ENCODE data around the gene CFAP20DC. TPM values are rescaled to one million over a fixed set of nuclear protein-coding genes. Genes with fewer than 3 reads are reported as not detected.

Gene CFAP20DC
- total and polyA plus RNA-seq, 2 experiments from 2014 or later: 2.2 to 2.3 TPM

- H3K9me3 ChIP-seq (ENCODE audit: low read depth): no peaks in the 10 kb centered on the region
- peak overlapping the region; percentile 64 for H3K27ac ChIP-seq
- peak; percentile 38 for DNase-seq (ENCODE audit: low spot score)
- no peaks in the 10 kb centered on the region for H3K9me2 ChIP-seq (replicated peaks; ENCODE audit: insufficient read depth)
- 59% methylated on average over 2 of the region's 2 CpGs for WGBS (ENCODE audit: low lambda C conversion rate, missing lambda C conversion rate)
- H3K36me3 ChIP-seq (replicated peaks; ENCODE audit: insufficient read depth, low read depth): no peaks in the 10 kb centered on the region
- no peak overlapping the region for H3K4me3 ChIP-seq
- no peak for TF ChIP-seq CTCF (IDR thresholded peaks at IDR 0.05; ENCODE audit: poor library complexity)
- TF ChIP-seq EZH2phosphoT487 (IDR thresholded peaks at IDR 0.05; ENCODE audit: low read depth, severe bottlenecking, unreplicated experiment): no peak
- no peak for TF ChIP-seq EZH2 (IDR thresholded peaks at IDR 0.05; ENCODE audit: borderline replicate concordance)
- no peaks in the 10 kb centered on the region for H3K79me2 ChIP-seq
- H3K4me2 ChIP-seq: no peak overlapping the region
- no peak overlapping the region for H2AFZ ChIP-seq
- H4K20me1 ChIP-seq (ENCODE audit: insufficient read depth, poor library complexity, severe bottlenecking): no peaks in the 10 kb centered on the region
- H3K4me1 ChIP-seq (ENCODE audit: insufficient read depth): peaks cover 6% of the 10 kb centered on the region
- no peaks in the 10 kb centered on the region for H3K27me3 ChIP-seq
Measured at GRCh38 chr3:58946875-58947274, 103.0 kb downstream of the CFAP20DC start.

- Histone ChIP-seq H3K9me2 (replicated peaks; ENCODE audit: insufficient read depth) (no peaks in the 10 kb centered on the region), H4K20me1 (ENCODE audit: insufficient read depth, poor library complexity, severe bottlenecking) (no peaks in the 10 kb centered on the region), H3K36me3 (replicated peaks; ENCODE audit: insufficient read depth, low read depth) (no peaks in the 10 kb centered on the region), H3K79me2 (no peaks in the 10 kb centered on the region), H3K4me2 (no peak overlapping the region), H3K4me3 (no peak overlapping the region), H2AFZ (no peak overlapping the region), H3K4me1 (ENCODE audit: insufficient read depth) (no peaks in the 10 kb centered on the region), H3K9me3 (ENCODE audit: low read depth) (no peaks in the 10 kb centered on the region), H3K27me3 (no peaks in the 10 kb centered on the region), H3K27ac (no peak overlapping the region)
- WGBS (ENCODE audit: low lambda C conversion rate, missing lambda C conversion rate): 90% methylated on average over 2 of the region's 2 CpGs
- TF ChIP-seq EZH2phosphoT487 (IDR thresholded peaks at IDR 0.05; ENCODE audit: low read depth, severe bottlenecking, unreplicated experiment) (no peak), EZH2 (IDR thresholded peaks at IDR 0.05; ENCODE audit: borderline replicate concordance) (no peak), CTCF (IDR thresholded peaks at IDR 0.05; ENCODE audit: poor library complexity) (no peak)
- DNase-seq (ENCODE audit: low spot score): no peak
Measured at GRCh38 chr3:58938057-58938456, 111.8 kb downstream of the CFAP20DC start.

GRCh38 chr3:58924578-58924977 lies 125.2 kb downstream of the CFAP20DC start:
- Histone ChIP-seq H3K36me3 (replicated peaks; ENCODE audit: insufficient read depth, low read depth) (no peaks in the 10 kb centered on the region), H3K27me3 (no peaks in the 10 kb centered on the region), H3K4me1 (ENCODE audit: insufficient read depth) (no peaks in the 10 kb centered on the region), H3K4me3 (no peak overlapping the region), H3K79me2 (no peaks in the 10 kb centered on the region), H3K9me3 (ENCODE audit: low read depth) (no peaks in the 10 kb centered on the region), H2AFZ (no peak overlapping the region), H4K20me1 (ENCODE audit: insufficient read depth, poor library complexity, severe bottlenecking) (no peaks in the 10 kb centered on the region), H3K9me2 (replicated peaks; ENCODE audit: insufficient read depth) (no peaks in the 10 kb centered on the region), H3K27ac (no peak overlapping the region), H3K4me2 (no peak overlapping the region)
- no peak for DNase-seq (ENCODE audit: low spot score)
- 95% methylated on average over 1 of the region's 1 CpG for WGBS (ENCODE audit: low lambda C conversion rate, missing lambda C conversion rate)
- TF ChIP-seq CTCF (IDR thresholded peaks at IDR 0.05; ENCODE audit: poor library complexity): no peak
- no peak for TF ChIP-seq EZH2 (IDR thresholded peaks at IDR 0.05; ENCODE audit: borderline replicate concordance)
- no peak for TF ChIP-seq EZH2phosphoT487 (IDR thresholded peaks at IDR 0.05; ENCODE audit: low read depth, severe bottlenecking, unreplicated experiment)

- no peak for DNase-seq (ENCODE audit: low spot score)
- no peaks in the 10 kb centered on the region for H3K79me2 ChIP-seq
- no peak overlapping the region for H3K4me3 ChIP-seq
- TF ChIP-seq EZH2 (IDR thresholded peaks at IDR 0.05; ENCODE audit: borderline replicate concordance) (no peak), CTCF (IDR thresholded peaks at IDR 0.05; ENCODE audit: poor library complexity) (no peak), EZH2phosphoT487 (IDR thresholded peaks at IDR 0.05; ENCODE audit: low read depth, severe bottlenecking, unreplicated experiment) (no peak)
- WGBS (ENCODE audit: low lambda C conversion rate, missing lambda C conversion rate): 86% methylated on average over 1 of the region's 1 CpG
- H3K27me3 ChIP-seq: no peaks in the 10 kb centered on the region
- no peaks in the 10 kb centered on the region for H4K20me1 ChIP-seq (ENCODE audit: insufficient read depth, poor library complexity, severe bottlenecking)
- H3K9me3 ChIP-seq (ENCODE audit: low read depth): no peaks in the 10 kb centered on the region
- no peak overlapping the region for H3K4me2 ChIP-seq
- no peak overlapping the region for H3K27ac ChIP-seq
- H2AFZ ChIP-seq: no peak overlapping the region
- peaks cover 5% of the 10 kb centered on the region for H3K4me1 ChIP-seq (ENCODE audit: insufficient read depth)
- H3K36me3 ChIP-seq (replicated peaks; ENCODE audit: insufficient read depth, low read depth): no peaks in the 10 kb centered on the region
- H3K9me2 ChIP-seq (replicated peaks; ENCODE audit: insufficient read depth): no peaks in the 10 kb centered on the region
Measured at GRCh38 chr3:58900386-58900785, 149.4 kb downstream of the CFAP20DC start.
